GM12874 (cell line): Measurements from ENCODE around the gene NTNG1.

Experiments
- TF ChIP-seq, protein P1 (sequence below): IDR thresholded peaks from 2 replicates; pipeline ENCODE4 v1.5.1; 2011; ENCODE audit warnings: low read depth, mild to moderate bottlenecking, control low read depth, low read length, moderate library complexity; ENCODE audit not compliant: insufficient read depth

NTNG1 gene

DNA sequence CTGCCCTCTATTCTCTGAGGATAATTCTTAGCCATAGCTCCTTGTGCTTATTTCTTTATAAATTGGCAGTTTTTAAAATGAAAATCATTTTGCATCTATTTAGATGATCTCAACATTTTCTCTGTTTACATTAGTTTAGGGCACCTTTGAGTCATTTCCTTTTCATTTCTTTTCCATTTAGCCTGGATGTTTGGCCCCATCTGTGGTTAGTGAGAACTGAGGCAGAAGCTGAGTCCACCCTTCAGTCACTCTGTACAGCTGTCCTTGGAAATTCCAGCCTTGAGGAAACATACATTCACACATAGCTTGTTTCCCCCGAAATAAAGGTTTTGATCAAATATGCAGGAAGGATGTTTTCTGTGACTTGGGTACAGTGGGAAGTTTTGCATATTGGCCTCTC is 123.7 kb downstream of the NTNG1 start:
- TF ChIP-seq, protein P1, sequence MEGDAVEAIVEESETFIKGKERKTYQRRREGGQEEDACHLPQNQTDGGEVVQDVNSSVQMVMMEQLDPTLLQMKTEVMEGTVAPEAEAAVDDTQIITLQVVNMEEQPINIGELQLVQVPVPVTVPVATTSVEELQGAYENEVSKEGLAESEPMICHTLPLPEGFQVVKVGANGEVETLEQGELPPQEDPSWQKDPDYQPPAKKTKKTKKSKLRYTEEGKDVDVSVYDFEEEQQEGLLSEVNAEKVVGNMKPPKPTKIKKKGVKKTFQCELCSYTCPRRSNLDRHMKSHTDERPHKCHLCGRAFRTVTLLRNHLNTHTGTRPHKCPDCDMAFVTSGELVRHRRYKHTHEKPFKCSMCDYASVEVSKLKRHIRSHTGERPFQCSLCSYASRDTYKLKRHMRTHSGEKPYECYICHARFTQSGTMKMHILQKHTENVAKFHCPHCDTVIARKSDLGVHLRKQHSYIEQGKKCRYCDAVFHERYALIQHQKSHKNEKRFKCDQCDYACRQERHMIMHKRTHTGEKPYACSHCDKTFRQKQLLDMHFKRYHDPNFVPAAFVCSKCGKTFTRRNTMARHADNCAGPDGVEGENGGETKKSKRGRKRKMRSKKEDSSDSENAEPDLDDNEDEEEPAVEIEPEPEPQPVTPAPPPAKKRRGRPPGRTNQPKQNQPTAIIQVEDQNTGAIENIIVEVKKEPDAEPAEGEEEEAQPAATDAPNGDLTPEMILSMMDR = no peak

DNA sequence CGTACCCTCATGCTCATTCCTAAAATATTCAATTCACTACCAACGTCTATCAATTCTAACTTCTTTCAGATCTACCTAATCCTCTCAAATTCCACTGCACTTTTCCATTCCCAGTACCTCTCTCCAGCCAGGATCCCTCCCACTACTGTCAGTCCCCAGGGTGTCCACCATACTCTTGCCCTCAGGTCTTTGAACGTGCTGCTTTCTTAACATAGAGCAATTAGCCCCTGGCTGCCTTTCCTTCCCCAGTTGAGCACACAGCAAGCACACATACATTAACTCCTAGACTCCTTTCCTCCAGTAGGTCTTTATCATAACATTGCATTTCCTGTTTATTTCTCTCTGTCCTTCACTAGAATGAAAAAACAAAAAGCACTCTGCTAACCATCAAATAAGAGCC is 126.7 kb downstream of the NTNG1 start:
- TF ChIP-seq, protein P1 = no peak

DNA sequence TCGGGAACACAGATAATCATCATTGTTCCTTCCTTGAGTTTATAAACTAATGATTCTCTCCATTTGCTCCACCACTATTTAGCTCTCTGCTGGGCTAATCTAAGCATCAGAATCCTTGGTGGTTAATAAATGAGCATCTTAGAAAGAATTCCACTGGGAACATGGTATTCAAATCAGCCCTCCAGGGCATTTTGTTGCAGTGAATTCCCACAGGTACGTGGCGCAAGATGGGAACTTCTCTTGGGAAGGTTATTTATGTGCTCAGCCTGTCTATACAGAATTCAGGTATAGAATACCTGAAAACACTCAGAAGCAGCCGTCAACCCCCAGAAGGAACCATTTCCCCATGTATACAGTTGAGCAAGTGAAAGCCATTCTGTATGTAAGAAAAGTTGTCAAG is 131.5 kb downstream of the NTNG1 start:
- TF ChIP-seq, protein P1 = no peak

DNA sequence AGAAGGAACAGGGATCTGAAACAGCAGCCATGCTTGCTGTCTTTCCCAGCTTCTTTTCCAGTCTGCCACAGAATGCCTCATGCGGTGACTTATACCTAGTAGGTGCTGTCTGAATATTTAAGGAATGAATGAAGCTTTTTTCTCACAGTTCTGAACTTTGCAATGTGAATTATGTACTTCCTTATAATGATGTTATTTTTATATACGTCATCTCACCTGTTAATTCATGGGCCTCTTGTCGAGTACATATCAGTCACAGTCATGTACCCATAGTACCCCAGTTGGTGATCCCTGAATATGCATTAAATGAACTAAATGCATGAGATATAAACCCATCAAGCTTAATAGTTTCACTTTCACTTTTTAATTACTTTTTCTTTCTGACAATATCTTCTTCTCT is 132.7 kb downstream of the NTNG1 start:
- TF ChIP-seq, protein P1 = no peak

DNA sequence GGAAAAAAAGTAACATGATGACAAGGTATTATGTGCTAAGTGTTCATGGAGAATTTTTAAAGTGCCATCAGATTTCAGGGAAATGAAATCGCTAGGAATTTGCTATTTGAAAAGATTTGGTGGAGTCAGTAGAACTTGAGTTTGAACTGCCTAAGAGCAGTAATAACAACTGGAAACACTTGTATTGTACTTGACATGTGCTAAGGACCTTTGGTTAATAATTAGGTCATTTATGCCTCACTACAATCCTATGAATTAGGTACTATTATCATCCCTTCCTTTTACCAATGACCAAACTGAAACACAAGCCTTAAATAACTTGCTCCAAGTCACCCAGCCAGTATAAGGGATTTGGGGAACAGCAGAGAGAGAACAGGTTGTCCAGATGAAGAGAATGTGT is 133.4 kb downstream of the NTNG1 start:
- TF ChIP-seq, protein P1 = no peak

DNA sequence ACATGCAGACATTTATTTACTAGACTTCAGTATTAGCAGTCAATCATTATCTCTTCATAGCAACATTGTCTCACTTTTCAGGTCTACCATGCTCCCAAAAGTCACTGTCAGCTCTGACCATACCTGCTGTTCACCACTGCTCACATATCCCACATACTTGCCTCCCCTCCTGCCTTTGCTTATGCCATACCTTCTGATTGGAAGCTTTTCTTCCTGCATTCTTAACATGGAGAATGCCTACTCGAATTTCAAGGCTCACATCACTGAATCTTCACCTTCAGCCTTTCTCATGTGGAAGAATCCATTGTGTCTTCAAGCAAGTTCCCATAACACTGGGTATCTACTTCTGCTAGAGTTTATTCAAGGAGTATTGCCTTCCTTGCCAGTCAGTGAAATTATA is 135.4 kb downstream of the NTNG1 start:
- TF ChIP-seq, protein P1 = no peak

DNA sequence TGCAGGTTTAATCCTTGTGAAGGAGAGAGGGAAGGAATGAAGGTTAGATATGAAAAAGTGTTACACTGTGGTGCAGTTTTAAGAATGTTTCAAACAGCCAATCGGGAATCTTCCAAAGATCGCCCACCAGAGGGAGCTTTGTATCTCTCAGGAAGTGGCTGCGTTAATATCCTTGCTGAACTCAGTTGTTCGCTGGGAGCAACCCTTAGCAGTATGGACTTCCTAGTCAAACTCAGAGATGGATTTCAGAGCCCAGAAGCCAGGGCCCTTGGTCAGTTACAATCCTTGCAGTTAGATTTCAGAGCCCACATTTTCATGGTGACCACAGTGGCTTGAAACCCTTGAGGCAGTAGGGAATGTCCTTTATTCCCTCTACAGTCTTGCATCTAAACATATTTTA is 136.2 kb downstream of the NTNG1 start:
- TF ChIP-seq, protein P1 = 0 out of 2 replicates have a peak, but pooled peaks have one; percentile 13

DNA sequence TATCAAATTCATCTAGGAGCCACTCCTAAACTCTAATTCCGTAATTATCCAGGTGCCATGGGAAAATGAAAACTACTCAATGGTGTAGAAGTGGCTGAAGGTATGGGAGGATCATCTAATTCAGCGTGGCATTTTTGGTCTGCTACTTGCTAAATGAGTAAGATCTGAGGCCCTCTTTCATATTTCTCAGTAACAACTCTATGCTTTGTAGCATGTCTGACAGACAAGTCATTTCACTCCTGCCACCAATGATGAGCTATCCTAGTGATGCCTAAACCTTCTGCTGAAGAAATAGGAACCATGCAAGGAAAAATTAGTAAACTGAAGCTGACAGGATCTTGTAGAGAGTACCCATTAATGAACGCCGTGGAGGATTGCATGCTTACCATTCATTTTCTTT is 145.3 kb downstream of the NTNG1 start:
- TF ChIP-seq, protein P1 = no peak
